SK-N-SH treated with all-trans-retinoic acid at 6 μM for 48 hours (cell line): Measurements from ENCODE around the gene ESYT1.

Experiments used
- ATAC-seq: fragments of 200-7000 bp; cut with Tn5 transposase; 3 replicates; pipeline ENCODE4 v1.9.1; 2020; ENCODE audit warnings: mild to moderate bottlenecking, moderate library complexity
- CSDC2 ChIP-seq: fragments of 250-450 bp; sonication (Bioruptor Pico); IDR thresholded peaks from 2 replicates; pipeline ENCODE4 v1.5.0; 2020; ENCODE audit warnings: mild to moderate bottlenecking, moderate library complexity
- ESRRG ChIP-seq: fragments of 250-450 bp; sonication (Bioruptor Pico); IDR thresholded peaks from 2 replicates; pipeline ENCODE4 v1.6.1; 2021; ENCODE audit warnings: mild to moderate bottlenecking
- GLIS3 ChIP-seq: fragments of 250-450 bp; sonication (Bioruptor Pico); IDR thresholded peaks from 2 replicates; pipeline ENCODE4 v1.5.0; 2020; ENCODE audit warnings: mild to moderate bottlenecking, moderate library complexity
- ISL1 ChIP-seq: fragments of 250-450 bp; sonication (Bioruptor Pico); IDR thresholded peaks from 2 replicates; pipeline ENCODE4 v2.1.2; 2022; ENCODE audit warnings: mild to moderate bottlenecking, moderate library complexity
- OSR1 ChIP-seq: fragments of 250-450 bp; sonication (Bioruptor Pico); IDR thresholded peaks from 2 replicates; pipeline ENCODE4 v1.8.0; 2022; ENCODE audit warnings: moderate library complexity, mild to moderate bottlenecking, inconsistent platforms
- PPARA ChIP-seq: fragments of 250-450 bp; sonication (Bioruptor Pico); IDR thresholded peaks from 2 replicates; pipeline ENCODE4 v1.5.0; 2020; ENCODE audit warnings: mild to moderate bottlenecking, borderline replicate concordance
- TCF4 ChIP-seq: fragments of 250-450 bp; sonication (Bioruptor Pico); IDR thresholded peaks from 2 replicates; pipeline ENCODE4 v1.8.0; 2021; ENCODE audit warnings: mild to moderate bottlenecking, moderate library complexity, borderline replicate concordance
- TOX ChIP-seq: fragments of 250-450 bp; sonication (Bioruptor Pico); IDR thresholded peaks from 2 replicates; pipeline ENCODE4 v1.8.0; 2021; ENCODE audit warnings: mild to moderate bottlenecking, moderate library complexity, borderline replicate concordance
- ZFP3 ChIP-seq: fragments of 250-450 bp; sonication (Bioruptor Pico); IDR thresholded peaks from 2 replicates; pipeline ENCODE4 v1.5.0; 2020; ENCODE audit warnings: mild to moderate bottlenecking, moderate library complexity
- ZFP30 ChIP-seq: fragments of 450-650 bp; formaldehyde crosslinking; IDR thresholded peaks from 2 replicates; pipeline ENCODE4 v1.5.0; 2022; ENCODE audit warnings: mild to moderate bottlenecking, moderate library complexity
- TF ChIP-seq, protein P1 (sequence below): fragments of 250-450 bp; sonication (Bioruptor Pico); IDR thresholded peaks from 2 replicates; pipeline ENCODE4 v1.5.1; 2021; ENCODE audit warnings: mild to moderate bottlenecking, moderate library complexity
- TF ChIP-seq, protein P2 (sequence below): fragments of 250-450 bp; sonication (Bioruptor Pico); IDR thresholded peaks from 2 replicates; pipeline ENCODE4 v1.8.0; 2020; ENCODE audit warnings: mild to moderate bottlenecking, moderate library complexity, borderline replicate concordance
- TF ChIP-seq, protein P3 (sequence below): fragments of 250-450 bp; sonication (Bioruptor Pico); IDR thresholded peaks from 2 replicates; pipeline ENCODE4 v1.8.0; 2021; ENCODE audit warnings: low read depth, mild to moderate bottlenecking, moderate library complexity, borderline replicate concordance
- TF ChIP-seq, protein P4 (sequence below): fragments of 250-450 bp; sonication (Bioruptor Pico); IDR thresholded peaks from 2 replicates; pipeline ENCODE4 v1.5.1; 2020; ENCODE audit warnings: low read depth, mild to moderate bottlenecking, moderate library complexity
- TF ChIP-seq, protein P5 (sequence below): fragments of 250-450 bp; sonication (Bioruptor Pico); IDR thresholded peaks from 2 replicates; pipeline ENCODE4 v1.5.0; 2020; ENCODE audit warnings: mild to moderate bottlenecking, moderate library complexity

The ESYT1 gene

DNA sequence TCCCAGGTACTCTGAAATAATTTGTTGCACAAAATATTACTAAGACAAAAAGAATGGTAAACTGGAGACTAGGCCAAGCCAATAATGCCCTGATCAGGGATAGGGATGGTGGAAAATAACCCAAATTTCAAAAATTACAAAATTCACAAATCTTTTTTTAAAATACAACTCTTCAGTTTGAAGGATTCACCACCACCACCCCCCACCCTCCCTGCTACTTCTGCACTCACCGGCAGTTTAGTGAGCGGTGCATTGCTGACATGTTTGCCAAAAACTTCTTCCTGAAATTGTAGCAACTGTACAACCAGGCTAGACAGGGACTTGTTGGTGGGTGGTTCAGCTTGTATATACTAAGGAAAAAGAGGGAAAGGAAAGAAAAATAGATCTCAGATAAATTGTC is 58.9 kb downstream of the ESYT1 start:
- no peak for ATAC-seq
- TF ChIP-seq, protein P1, sequence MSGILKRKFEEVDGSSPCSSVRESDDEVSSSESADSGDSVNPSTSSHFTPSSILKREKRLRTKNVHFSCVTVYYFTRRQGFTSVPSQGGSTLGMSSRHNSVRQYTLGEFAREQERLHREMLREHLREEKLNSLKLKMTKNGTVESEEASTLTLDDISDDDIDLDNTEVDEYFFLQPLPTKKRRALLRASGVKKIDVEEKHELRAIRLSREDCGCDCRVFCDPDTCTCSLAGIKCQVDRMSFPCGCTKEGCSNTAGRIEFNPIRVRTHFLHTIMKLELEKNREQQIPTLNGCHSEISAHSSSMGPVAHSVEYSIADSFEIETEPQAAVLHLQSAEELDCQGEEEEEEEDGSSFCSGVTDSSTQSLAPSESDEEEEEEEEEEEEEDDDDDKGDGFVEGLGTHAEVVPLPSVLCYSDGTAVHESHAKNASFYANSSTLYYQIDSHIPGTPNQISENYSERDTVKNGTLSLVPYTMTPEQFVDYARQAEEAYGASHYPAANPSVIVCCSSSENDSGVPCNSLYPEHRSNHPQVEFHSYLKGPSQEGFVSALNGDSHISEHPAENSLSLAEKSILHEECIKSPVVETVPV (CRISPR knock-in tag), result no peak

DNA sequence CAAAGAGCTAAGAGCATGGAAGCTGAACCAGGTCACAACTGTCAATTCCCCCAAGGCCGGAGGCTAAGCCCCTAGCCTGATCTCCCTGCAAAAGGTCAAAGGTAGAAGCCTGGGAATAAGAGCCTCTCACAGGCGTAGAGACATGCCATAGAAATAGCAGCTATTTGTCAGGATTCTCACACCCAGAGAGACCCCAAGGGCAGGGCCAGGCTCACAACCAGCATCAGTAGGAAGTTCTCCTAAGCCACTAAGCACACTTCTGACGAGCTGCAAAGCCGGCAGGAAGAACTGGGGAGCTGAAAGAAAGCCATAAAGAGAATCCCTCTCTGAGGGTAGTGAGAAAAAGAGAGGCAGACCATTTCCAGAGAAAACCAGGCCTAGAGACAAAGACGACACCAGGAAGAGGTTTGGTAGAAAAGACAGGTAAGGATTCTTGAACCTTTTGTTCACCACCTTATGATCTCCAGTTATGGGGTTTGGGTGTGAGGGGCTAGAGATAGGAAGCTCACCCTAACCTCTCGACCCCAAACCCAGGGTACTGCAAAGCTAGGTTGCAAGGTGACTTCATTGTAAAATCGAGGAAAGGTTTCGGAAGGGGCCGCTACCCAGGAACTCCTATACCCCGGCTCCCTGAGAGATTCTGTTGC is 60.2 kb downstream of the ESYT1 start:
- TF ChIP-seq, protein P2, sequence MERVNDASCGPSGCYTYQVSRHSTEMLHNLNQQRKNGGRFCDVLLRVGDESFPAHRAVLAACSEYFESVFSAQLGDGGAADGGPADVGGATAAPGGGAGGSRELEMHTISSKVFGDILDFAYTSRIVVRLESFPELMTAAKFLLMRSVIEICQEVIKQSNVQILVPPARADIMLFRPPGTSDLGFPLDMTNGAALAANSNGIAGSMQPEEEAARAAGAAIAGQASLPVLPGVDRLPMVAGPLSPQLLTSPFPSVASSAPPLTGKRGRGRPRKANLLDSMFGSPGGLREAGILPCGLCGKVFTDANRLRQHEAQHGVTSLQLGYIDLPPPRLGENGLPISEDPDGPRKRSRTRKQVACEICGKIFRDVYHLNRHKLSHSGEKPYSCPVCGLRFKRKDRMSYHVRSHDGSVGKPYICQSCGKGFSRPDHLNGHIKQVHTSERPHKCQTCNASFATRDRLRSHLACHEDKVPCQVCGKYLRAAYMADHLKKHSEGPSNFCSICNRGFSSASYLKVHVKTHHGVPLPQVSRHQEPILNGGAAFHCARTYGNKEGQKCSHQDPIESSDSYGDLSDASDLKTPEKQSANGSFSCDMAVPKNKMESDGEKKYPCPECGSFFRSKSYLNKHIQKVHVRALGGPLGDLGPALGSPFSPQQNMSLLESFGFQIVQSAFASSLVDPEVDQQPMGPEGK, result no peak
- TF ChIP-seq ESRRG (CRISPR knock-in tag) (no peak), PPARA (no peak), GLIS3 (no peak), OSR1 (CRISPR knock-in tag) (no peak), ZFP30 (no peak), ZFP3 (CRISPR knock-in tag) (no peak), CSDC2 (CRISPR knock-in tag) (no peak), TOX (CRISPR knock-in tag) (no peak), TCF4 (CRISPR knock-in tag) (no peak)
- TF ChIP-seq, protein P1 (CRISPR knock-in tag), result no peak
- TF ChIP-seq, protein P3, sequence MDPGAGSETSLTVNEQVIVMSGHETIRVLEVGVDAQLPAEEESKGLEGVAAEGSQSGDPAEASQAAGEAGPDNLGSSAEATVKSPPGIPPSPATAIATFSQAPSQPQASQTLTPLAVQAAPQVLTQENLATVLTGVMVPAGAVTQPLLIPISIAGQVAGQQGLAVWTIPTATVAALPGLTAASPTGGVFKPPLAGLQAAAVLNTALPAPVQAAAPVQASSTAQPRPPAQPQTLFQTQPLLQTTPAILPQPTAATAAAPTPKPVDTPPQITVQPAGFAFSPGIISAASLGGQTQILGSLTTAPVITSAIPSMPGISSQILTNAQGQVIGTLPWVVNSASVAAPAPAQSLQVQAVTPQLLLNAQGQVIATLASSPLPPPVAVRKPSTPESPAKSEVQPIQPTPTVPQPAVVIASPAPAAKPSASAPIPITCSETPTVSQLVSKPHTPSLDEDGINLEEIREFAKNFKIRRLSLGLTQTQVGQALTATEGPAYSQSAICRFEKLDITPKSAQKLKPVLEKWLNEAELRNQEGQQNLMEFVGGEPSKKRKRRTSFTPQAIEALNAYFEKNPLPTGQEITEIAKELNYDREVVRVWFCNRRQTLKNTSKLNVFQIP (CRISPR knock-in tag), result no peak
- TF ChIP-seq, protein P4, sequence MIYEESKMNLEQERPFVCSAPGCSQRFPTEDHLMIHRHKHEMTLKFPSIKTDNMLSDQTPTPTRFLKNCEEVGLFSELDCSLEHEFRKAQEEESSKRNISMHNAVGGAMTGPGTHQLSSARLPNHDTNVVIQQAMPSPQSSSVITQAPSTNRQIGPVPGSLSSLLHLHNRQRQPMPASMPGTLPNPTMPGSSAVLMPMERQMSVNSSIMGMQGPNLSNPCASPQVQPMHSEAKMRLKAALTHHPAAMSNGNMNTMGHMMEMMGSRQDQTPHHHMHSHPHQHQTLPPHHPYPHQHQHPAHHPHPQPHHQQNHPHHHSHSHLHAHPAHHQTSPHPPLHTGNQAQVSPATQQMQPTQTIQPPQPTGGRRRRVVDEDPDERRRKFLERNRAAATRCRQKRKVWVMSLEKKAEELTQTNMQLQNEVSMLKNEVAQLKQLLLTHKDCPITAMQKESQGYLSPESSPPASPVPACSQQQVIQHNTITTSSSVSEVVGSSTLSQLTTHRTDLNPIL (CRISPR knock-in tag), result no peak
- no peak for ATAC-seq

DNA sequence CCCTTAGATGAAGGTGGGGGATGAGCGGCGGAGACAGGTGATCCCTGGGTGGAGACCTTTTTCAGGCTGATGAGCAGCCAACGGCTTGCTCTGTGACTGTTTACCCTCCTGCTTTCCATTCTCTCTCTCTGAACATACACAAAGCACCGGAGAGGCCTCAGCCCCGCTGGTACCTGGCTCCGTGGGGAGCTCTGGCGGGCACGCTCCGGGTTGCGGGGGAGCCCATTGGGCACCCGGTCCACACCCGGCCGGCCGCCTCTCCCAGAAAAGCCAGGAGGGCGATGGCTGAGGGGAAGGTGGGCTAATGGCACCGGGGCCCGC is 60.7 kb downstream of the ESYT1 start:
- peak; percentile 5; the same call in 2 of the 3 replicates for ATAC-seq
- TF ChIP-seq, protein P1 (CRISPR knock-in tag), result no peak
- no peak for TF ChIP-seq TOX (CRISPR knock-in tag)
- no peak for TF ChIP-seq OSR1 (CRISPR knock-in tag)
- TF ChIP-seq ISL1, result no peak
- TF ChIP-seq ESRRG (CRISPR knock-in tag), result no peak
- TF ChIP-seq ZFP30, result no peak
- TF ChIP-seq, protein P2, result no peak
- TF ChIP-seq, protein P5, sequence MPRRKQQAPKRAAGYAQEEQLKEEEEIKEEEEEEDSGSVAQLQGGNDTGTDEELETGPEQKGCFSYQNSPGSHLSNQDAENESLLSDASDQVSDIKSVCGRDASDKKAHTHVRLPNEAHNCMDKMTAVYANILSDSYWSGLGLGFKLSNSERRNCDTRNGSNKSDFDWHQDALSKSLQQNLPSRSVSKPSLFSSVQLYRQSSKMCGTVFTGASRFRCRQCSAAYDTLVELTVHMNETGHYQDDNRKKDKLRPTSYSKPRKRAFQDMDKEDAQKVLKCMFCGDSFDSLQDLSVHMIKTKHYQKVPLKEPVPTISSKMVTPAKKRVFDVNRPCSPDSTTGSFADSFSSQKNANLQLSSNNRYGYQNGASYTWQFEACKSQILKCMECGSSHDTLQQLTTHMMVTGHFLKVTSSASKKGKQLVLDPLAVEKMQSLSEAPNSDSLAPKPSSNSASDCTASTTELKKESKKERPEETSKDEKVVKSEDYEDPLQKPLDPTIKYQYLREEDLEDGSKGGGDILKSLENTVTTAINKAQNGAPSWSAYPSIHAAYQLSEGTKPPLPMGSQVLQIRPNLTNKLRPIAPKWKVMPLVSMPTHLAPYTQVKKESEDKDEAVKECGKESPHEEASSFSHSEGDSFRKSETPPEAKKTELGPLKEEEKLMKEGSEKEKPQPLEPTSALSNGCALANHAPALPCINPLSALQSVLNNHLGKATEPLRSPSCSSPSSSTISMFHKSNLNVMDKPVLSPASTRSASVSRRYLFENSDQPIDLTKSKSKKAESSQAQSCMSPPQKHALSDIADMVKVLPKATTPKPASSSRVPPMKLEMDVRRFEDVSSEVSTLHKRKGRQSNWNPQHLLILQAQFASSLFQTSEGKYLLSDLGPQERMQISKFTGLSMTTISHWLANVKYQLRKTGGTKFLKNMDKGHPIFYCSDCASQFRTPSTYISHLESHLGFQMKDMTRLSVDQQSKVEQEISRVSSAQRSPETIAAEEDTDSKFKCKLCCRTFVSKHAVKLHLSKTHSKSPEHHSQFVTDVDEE (CRISPR knock-in tag), result no peak
- TF ChIP-seq, all 23 proteins: peak for 0
